ENCODE data around the gene PDIA6.

GRCh38 chr2:10787176-10787968, 25.2 kb downstream of the PDIA6 start:
- TF ChIP-seq, protein P1, sequence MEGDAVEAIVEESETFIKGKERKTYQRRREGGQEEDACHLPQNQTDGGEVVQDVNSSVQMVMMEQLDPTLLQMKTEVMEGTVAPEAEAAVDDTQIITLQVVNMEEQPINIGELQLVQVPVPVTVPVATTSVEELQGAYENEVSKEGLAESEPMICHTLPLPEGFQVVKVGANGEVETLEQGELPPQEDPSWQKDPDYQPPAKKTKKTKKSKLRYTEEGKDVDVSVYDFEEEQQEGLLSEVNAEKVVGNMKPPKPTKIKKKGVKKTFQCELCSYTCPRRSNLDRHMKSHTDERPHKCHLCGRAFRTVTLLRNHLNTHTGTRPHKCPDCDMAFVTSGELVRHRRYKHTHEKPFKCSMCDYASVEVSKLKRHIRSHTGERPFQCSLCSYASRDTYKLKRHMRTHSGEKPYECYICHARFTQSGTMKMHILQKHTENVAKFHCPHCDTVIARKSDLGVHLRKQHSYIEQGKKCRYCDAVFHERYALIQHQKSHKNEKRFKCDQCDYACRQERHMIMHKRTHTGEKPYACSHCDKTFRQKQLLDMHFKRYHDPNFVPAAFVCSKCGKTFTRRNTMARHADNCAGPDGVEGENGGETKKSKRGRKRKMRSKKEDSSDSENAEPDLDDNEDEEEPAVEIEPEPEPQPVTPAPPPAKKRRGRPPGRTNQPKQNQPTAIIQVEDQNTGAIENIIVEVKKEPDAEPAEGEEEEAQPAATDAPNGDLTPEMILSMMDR (conservative IDR thresholded peaks at IDR 0.05; ENCODE audit: low read depth, low read length), result peak; percentile 57
- TF ChIP-seq EZH2 (IDR thresholded peaks at IDR 0.05; ENCODE audit: borderline replicate concordance, low read depth, low read length, poor library complexity, severe bottlenecking), result no peak

All from A673 (cell line).